Esophagus squamous epithelium (tissue), 5 donors: ENCODE data around the gene FRMD1. TPM values are rescaled to one million over a fixed set of nuclear protein-coding genes. Genes with fewer than 3 reads are reported as not detected.

Experiments
- DNase-seq: peaks from one replicate; lab custom pipeline; 2025; lab: John Stamatoyannopoulos, UW
- H3K27ac ChIP-seq, 4 donors: fragments of 200-600 bp; sonication (generic); one replicate each; pipeline ENCODE4 v1.5.1; 2016 to 2019; ENCODE audit warnings: mild to moderate bottlenecking in 1 of 4
- H3K27me3 ChIP-seq, 4 donors: fragments of 200-600 bp; sonication (generic); 1 replicate in 3 of 4; 2 replicates in 1 of 4; pipeline versions ENCODE4 v1.5.1 to v1.6.0; 2017 to 2021; ENCODE audit warnings: antibody characterized with exemption in 1 of 4
- H3K36me3 ChIP-seq, 3 donors: fragments of 200-600 bp; sonication (generic); one replicate each; pipeline ENCODE4 v1.5.1; 2016 to 2019
- H3K4me1 ChIP-seq, 3 donors: fragments of 200-600 bp; sonication (generic); one replicate each; pipeline ENCODE4 v1.5.1; 2017 to 2019
- H3K4me3 ChIP-seq, 4 donors: fragments of 200-600 bp; sonication (generic); 1 replicate in 3 of 4; 2 replicates in 1 of 4; pipeline ENCODE4 v1.5.1; 2016 to 2019; ENCODE audit warnings: mild to moderate bottlenecking in 2 of 4, moderate library complexity in 1 of 4
- H3K9me3 ChIP-seq, 3 donors: fragments of 200-600 bp; sonication (generic); one replicate each; pipeline ENCODE4 v1.5.1; 2016 to 2019
- CTCF ChIP-seq, 6 experiments: fragments of 450-650 bp in 4 of 6; fragments of 200-600 bp in 2 of 6; sonication (generic) in 2 of 6; IDR thresholded peaks; one replicate each; pipeline ENCODE4 v1.5.1; 2016 to 2019; ENCODE audit warnings: antibody characterized with exemption in 6 of 6, mild to moderate bottlenecking in 4 of 6, moderate library complexity in 4 of 6
- POLR2A ChIP-seq, 4 donors: fragments of 450-650 bp; IDR thresholded peaks; one replicate each; pipeline ENCODE4 v1.6.1; 2017; ENCODE audit warnings: antibody characterized with exemption in 4 of 4, mild to moderate bottlenecking in 4 of 4, moderate library complexity in 3 of 4
- WGBS, 2 donors: methylation state at CpG; one replicate each; pipeline ENCODE4 v1.1.5; 2018; 5-methylcytosine and 5-hydroxymethylcytosine counted together
- intact Hi-C: fragments of 100-400 bp; cut with DNase I; formaldehyde crosslinking; loops from one replicate; pipeline ENCODE4 v1.15.0; 2022
- total RNA-seq, 4 donors: library from RNA; depleted of rRNA; stranded (reverse); fragments of >200 nt; gene quantifications; one replicate each; pipeline ENCODE4 v1.1.0, GENCODE V29; 2016
- donor health status: DM: yes; HTN: yes; CAD: no.

The FRMD1 gene
- under 1 TPM in 2 of 4 donors, not detected in 2; 0.13 to 0.19 TPM for total RNA-seq

- H3K36me3 ChIP-seq, result no peaks in the 10 kb centered on the region
- 70% methylated on average over 9 of the region's 21 CpGs; no CpG with 5 or more reads in 1 of the 2 donors for WGBS, 2 donors
- H3K27ac ChIP-seq, result no peak within 1 kb of the TSS
- intact Hi-C loops, result no loop called here
- no peaks in the 10 kb centered on the region for H3K4me1 ChIP-seq
- H3K27me3 ChIP-seq, result peaks cover 0 to 11% (median 0%) of the 10 kb centered on the region in 4 donors
- TF ChIP-seq CTCF (IDR thresholded peaks at IDR 0.05), result no peak
- TF ChIP-seq POLR2A (IDR thresholded peaks at IDR 0.05), result no peak
- no peak for DNase-seq
- H3K9me3 ChIP-seq, result no peaks in the 10 kb centered on the region
- no peak within 1 kb of the TSS for H3K4me3 ChIP-seq
These were observed at the start of gene FRMD1 for GRCh38 chr6:168078943-168079405. TSS of gene FRMD1 (minus strand) at chr6:168079212. CDS start at chr6:168079094, 118 bp downstream.

GRCh38 chr6:168128006-168128630, 49.1 kb upstream of the FRMD1 start:
- H3K27ac ChIP-seq, result no peak overlapping the region
- H3K27me3 ChIP-seq, result peaks cover 0 to 37% (median 0%) of the 10 kb centered on the region in 4 donors
- 59 to 82% methylated on average over 4 to 8 of the region's 19 CpGs for WGBS, 2 donors
- no peaks in the 10 kb centered on the region for H3K9me3 ChIP-seq
- DNase-seq, result no peak
- H3K4me1 ChIP-seq, result peaks cover 0 to 8% (median 0%) of the 10 kb centered on the region in 3 donors
- intact Hi-C loops, result no loop called here
- H3K36me3 ChIP-seq, result no peaks in the 10 kb centered on the region
- TF ChIP-seq CTCF (IDR thresholded peaks at IDR 0.05), result no peak
- no peak for TF ChIP-seq POLR2A (IDR thresholded peaks at IDR 0.05)
- no peak overlapping the region for H3K4me3 ChIP-seq

- no peak overlapping the region for H3K27ac ChIP-seq
- 63% methylated on average over 5 to 8 of the region's 10 CpGs for WGBS, 2 donors
- no peaks in the 10 kb centered on the region for H3K9me3 ChIP-seq
- H3K4me3 ChIP-seq, result no peak overlapping the region
- peaks cover 0 to 2% (median 0%) of the 10 kb centered on the region in 3 donors for H3K4me1 ChIP-seq
- intact Hi-C loops, result no loop called here
- no peaks in the 10 kb centered on the region for H3K36me3 ChIP-seq
- DNase-seq, result no peak
- TF ChIP-seq CTCF (IDR thresholded peaks at IDR 0.05) (no peak), POLR2A (IDR thresholded peaks at IDR 0.05) (no peak)
- peaks cover 0 to 30% (median 0%) of the 10 kb centered on the region in 4 donors for H3K27me3 ChIP-seq
These were observed 48.4 kb upstream of the FRMD1 start for GRCh38 chr6:168127384-168127868.

- WGBS, 2 donors, result 92 to 96% methylated on average over 11 to 12 of the region's 22 CpGs
- Histone ChIP-seq H3K27ac (no peak overlapping the region), H3K27me3 (peaks cover 0 to 24% (median 0%) of the 10 kb centered on the region in 4 donors), H3K9me3 (no peaks in the 10 kb centered on the region), H3K4me3 (no peak overlapping the region), H3K36me3 (no peaks in the 10 kb centered on the region), H3K4me1 (no peaks in the 10 kb centered on the region)
- DNase-seq, result no peak
- TF ChIP-seq CTCF (IDR thresholded peaks at IDR 0.05) (no peak), POLR2A (IDR thresholded peaks at IDR 0.05) (no peak)
- intact Hi-C loops, result no loop called here
These were observed 47.8 kb upstream of the FRMD1 start for GRCh38 chr6:168126566-168127383.
